Measurements from ENCODE around the gene SPATA33. TPM values are rescaled to one million over a fixed set of nuclear protein-coding genes. Genes with fewer than 3 reads are reported as not detected.

Gene SPATA33
- total and polyA plus RNA-seq, 10 of the 15 experiments (the other 5 are each of a cell fraction or from before 2014, with no cell fraction given) = 1.1 to 15.8 (median 7.6) TPM

GRCh38 chr16:89657442-89658220 lies at the start of gene SPATA33, which contains the start of gene CHMP1A (continued):
- TF ChIP-seq NRF1 (conservative IDR thresholded peaks at IDR 0.05; ENCODE audit: low read depth, low read length) (peak; percentile 27; the same call in 1 of the 2 replicates), ESRRA (IDR thresholded peaks at IDR 0.05; ENCODE audit: low read length) (0 out of 2 replicates have a peak, but pooled peaks have one; percentile 9), MEF2B (IDR thresholded peaks at IDR 0.05; ENCODE audit: partially characterized antibody, poor library complexity, severe bottlenecking) (peak; percentile 55), CHD2 (IDR thresholded peaks at IDR 0.05; ENCODE audit: borderline replicate concordance, low read depth, low read length) (peak; percentile 98), IKZF2 (IDR thresholded peaks at IDR 0.05) (peak in 1 of 2 experiments; percentile 16; a peak in 1 of 4 replicates), USF2 (IDR thresholded peaks at IDR 0.05; ENCODE audit: borderline replicate concordance, low read depth, low read length) (no peak), GABPA (IDR thresholded peaks at IDR 0.05; ENCODE audit: low read depth) (peak; percentile 87), EP300 (IDR thresholded peaks at IDR 0.05; ENCODE audit: borderline replicate concordance in 1 of 2, control insufficient read depth in 1 of 2, low read depth in 2 of 2, low read length in 2 of 2) (0 out of 4 replicates have a peak, but pooled peaks of 1 of the 2 experiments have one; percentile 22), POLR2AphosphoS2 (IDR thresholded peaks at IDR 0.05; ENCODE audit: low read depth, low read length) (peak; percentile 72; the same call in 1 of the 2 replicates), HDAC6 (IDR thresholded peaks at IDR 0.05; ENCODE audit: unreplicated experiment) (no peak), SIN3A (IDR thresholded peaks at IDR 0.05; ENCODE audit: low read depth, low read length) (peak; percentile 95), RB1 (IDR thresholded peaks at IDR 0.05; ENCODE audit: borderline replicate concordance) (0 out of 2 replicates have a peak, but pooled peaks have one; percentile 67), ZZZ3 (IDR thresholded peaks at IDR 0.05; ENCODE audit: control insufficient read depth, insufficient read length, low read depth) (no peak), TCF3 (IDR thresholded peaks at IDR 0.05; ENCODE audit: borderline replicate concordance, insufficient read depth, low read depth, low read length) (0 out of 2 replicates have a peak, but pooled peaks have one; percentile 42), NR2F1 (conservative IDR thresholded peaks at IDR 0.05) (peak; percentile 95), BCL11A (IDR thresholded peaks at IDR 0.05; ENCODE audit: low read depth, low read length) (0 out of 2 replicates have a peak, but pooled peaks have one; percentile 13), POLR2A (IDR thresholded peaks at IDR 0.05; ENCODE audit: low read depth, low read length) (peak; percentile 98), KLF5 (IDR thresholded peaks at IDR 0.05; ENCODE audit: partially characterized antibody) (peak; percentile 44), ATF7 (IDR thresholded peaks at IDR 0.05; ENCODE audit: low read depth) (no peak), BRCA1 (IDR thresholded peaks at IDR 0.05; ENCODE audit: low read depth, low read length) (peak; percentile 77), ZBTB40 (IDR thresholded peaks at IDR 0.05; ENCODE audit: borderline replicate concordance) (peak; percentile 89), SRF (IDR thresholded peaks at IDR 0.05; ENCODE audit: low read depth in 2 of 2, low read length in 2 of 2) (no peak), PAX8 (IDR thresholded peaks at IDR 0.05) (no peak), ZNF274 (IDR thresholded peaks at IDR 0.05; ENCODE audit: insufficient read depth, insufficient read length) (no peak)

All from GM12878 (cell line).